Bronchial epithelial cell (primary cell): ENCODE data around the gene PRODH2. TPM values are rescaled to one million over a fixed set of nuclear protein-coding genes. Genes with fewer than 3 reads are reported as not detected.
"Not testable (repeated sequence)": the region's sequence is repeated elsewhere in the genome, so short reads cannot be mapped to it uniquely, and the experiment has no call there.

ENCODE experiments used
- DNase-seq: peaks from one replicate; pipeline ENCODE4 v3.0.0-alpha.2; 2010; ENCODE audit warnings: low read depth
- FAIRE-seq: peaks from 2 replicates; lab custom pipeline; 2011; peaks lifted over from hg19 to GRCh38; lab: Jason Lieb, UNC
- H3K27me3 ChIP-seq: 2 replicates; pipeline ENCODE4 v1.5.1; 2011; ENCODE audit warnings: low read length; ENCODE audit not compliant: control insufficient read depth, insufficient read depth
- H3K36me3 ChIP-seq: 2 replicates; pipeline ENCODE4 v1.5.1; 2011; ENCODE audit warnings: low read length; ENCODE audit not compliant: control insufficient read depth, insufficient read depth
- H3K4me3 ChIP-seq: 2 replicates; pipeline ENCODE4 v1.5.1; 2011; ENCODE audit warnings: mild to moderate bottlenecking, low read depth, low read length, control low read depth
- CTCF ChIP-seq: IDR thresholded peaks from 2 replicates; pipeline ENCODE4 v1.5.1; 2011; ENCODE audit warnings: mild to moderate bottlenecking, moderate library complexity, low read length, control low read depth, inconsistent platforms; ENCODE audit not compliant: insufficient read depth, severe bottlenecking
- total RNA-seq: library from RNA; depleted of rRNA; stranded (reverse); fragments of >200 nt; gene quantifications from 2 replicates; pipeline ENCODE4 v1.2.1, GENCODE V29; 2014

Gene PRODH2
- total RNA-seq, 1 donor from 2014 or later = not detected

GRCh38 chr19:35773020-35773806 lies 39.4 kb downstream of the PRODH2 start:
- DNase-seq (peak; percentile 72), FAIRE-seq (no peak)

GRCh38 chr19:35772362-35772761 lies 40.3 kb downstream of the PRODH2 start:
- FAIRE-seq, DNase-seq, H3K27me3 ChIP-seq: not testable (repeated sequence)

More at GRCh38 chr19:35773020-35773806, 39.4 kb downstream of the PRODH2 start:
- Histone ChIP-seq H3K4me3 (no peak overlapping the region), H3K36me3 (peaks cover 4% of the 10 kb centered on the region), H3K27me3 (no peaks in the 10 kb centered on the region)
- no peak for TF ChIP-seq CTCF

GRCh38 chr19:35768082-35768421 lies 44.6 kb downstream of the PRODH2 start:
- DNase-seq (no peak), FAIRE-seq (no peak)
- Histone ChIP-seq H3K36me3 (peaks cover 15% of the 10 kb centered on the region), H3K4me3 (no peak overlapping the region), H3K27me3 (no peaks in the 10 kb centered on the region)
- no peak for TF ChIP-seq CTCF

More at GRCh38 chr19:35772362-35772761, 40.3 kb downstream of the PRODH2 start:
- not testable (repeated sequence) for H3K36me3 ChIP-seq, H3K4me3 ChIP-seq

GRCh38 chr19:35767288-35768081 lies 45.2 kb downstream of the PRODH2 start:
- H3K27me3 ChIP-seq = no peaks in the 10 kb centered on the region
- DNase-seq (no peak), FAIRE-seq (no peak)
- no peak for TF ChIP-seq CTCF
- H3K4me3 ChIP-seq = no peak overlapping the region
- H3K36me3 ChIP-seq = peaks cover 16% of the 10 kb centered on the region

- TF ChIP-seq CTCF = no peak
- FAIRE-seq = no peak
- no peak for DNase-seq
- H3K4me3 ChIP-seq = no peak overlapping the region
- no peaks in the 10 kb centered on the region for H3K27me3 ChIP-seq
- H3K36me3 ChIP-seq = peaks cover 21% of the 10 kb centered on the region
Measured at GRCh38 chr19:35766571-35767104, 46.0 kb downstream of the PRODH2 start.
